Measurements from ENCODE around the gene ACER1. TPM values are rescaled to one million over a fixed set of nuclear protein-coding genes. Genes with fewer than 3 reads are reported as not detected.

ACER1 gene
- polyA plus RNA-seq, 1 of the 3 experiments (the other 2 are of a cell fraction): not detected

- Histone ChIP-seq H3K4me3 (ENCODE audit: low read depth in 2 of 2, low read length in 1 of 2) (no peak overlapping the region), H3K9me2 (no peaks in the 10 kb centered on the region), H3F3A (replicated peaks; ENCODE audit: insufficient read depth) (no peaks in the 10 kb centered on the region), H3K27me3 (ENCODE audit: insufficient read depth) (peaks cover 28% of the 10 kb centered on the region; the same call in 1 of the 2 replicates), H2AFZ (ENCODE audit: low read depth) (no peak overlapping the region), H3K79me2 (ENCODE audit: insufficient read depth) (no peaks in the 10 kb centered on the region), H3K27ac (ENCODE audit: low read depth in 2 of 2, low read length in 1 of 2) (no peak overlapping the region), H3K9me3 (no peaks in the 10 kb centered on the region), H3K4me1 (ENCODE audit: control insufficient read depth in 1 of 2, insufficient read depth in 2 of 2, low read depth in 1 of 2, low read length in 1 of 2) (no peaks in the 10 kb centered on the region), H3K4me2 (no peak overlapping the region), H3K36me3 (replicated peaks in 1 of 2; ENCODE audit: control insufficient read depth in 1 of 2, insufficient read depth in 2 of 2, low read length in 1 of 2) (no peaks in the 10 kb centered on the region), H3K9ac (no peak overlapping the region), H4K20me1 (ENCODE audit: insufficient read depth) (no peaks in the 10 kb centered on the region)
- POLR2A ChIA-PET: no interaction called here
- DNase-seq: no peak
- CTCF ChIA-PET: interaction anchor here (1.2 to 2.0 kb wide), 2 partner anchors 95 to 265 kb away, joined by 3 to 8 read pairs; no protein-coding TSS in a partner anchor
- TF ChIP-seq FOSL2 (IDR thresholded peaks at IDR 0.05; ENCODE audit: borderline replicate concordance, low read depth): no peak
- no peak for TF ChIP-seq EP300 (IDR thresholded peaks at IDR 0.05; ENCODE audit: borderline replicate concordance in 1 of 2, low read depth in 1 of 2, low read length in 1 of 2)
- TF ChIP-seq NFIC (IDR thresholded peaks at IDR 0.05; ENCODE audit: borderline replicate concordance): no peak
- no peak for TF ChIP-seq REST (IDR thresholded peaks at IDR 0.05; ENCODE audit: low read depth, low read length)
- TF ChIP-seq USF1 (IDR thresholded peaks at IDR 0.05; ENCODE audit: borderline replicate concordance, low read depth): no peak
- TF ChIP-seq MEF2A (IDR thresholded peaks at IDR 0.05; ENCODE audit: borderline replicate concordance, low read depth): no peak
- TF ChIP-seq SMC3 (IDR thresholded peaks at IDR 0.05; ENCODE audit: low read depth, low read length): no peak
- no peak for TF ChIP-seq CTCF (IDR thresholded peaks at IDR 0.05)
- no peak for TF ChIP-seq MAX (IDR thresholded peaks at IDR 0.05; ENCODE audit: low read depth)
- no peak for TF ChIP-seq FOXM1 (IDR thresholded peaks at IDR 0.05; ENCODE audit: low read depth)
- no peak for TF ChIP-seq TEAD4 (IDR thresholded peaks at IDR 0.05; ENCODE audit: borderline replicate concordance, insufficient read depth)
- WGBS (ENCODE audit: low lambda C conversion rate): 10% methylated on average over 5 of the region's 5 CpGs
These were observed 19.9 kb downstream of the ACER1 start for GRCh38 chr19:6313398-6313969.

All from SK-N-SH (cell line).